ENCODE results near the gene THBS1. TPM values are rescaled to one million over a fixed set of nuclear protein-coding genes. Genes with fewer than 3 reads are reported as not detected.

Gene THBS1
- total RNA-seq, 1 experiment from 2014 or later: 342 TPM

DNA sequence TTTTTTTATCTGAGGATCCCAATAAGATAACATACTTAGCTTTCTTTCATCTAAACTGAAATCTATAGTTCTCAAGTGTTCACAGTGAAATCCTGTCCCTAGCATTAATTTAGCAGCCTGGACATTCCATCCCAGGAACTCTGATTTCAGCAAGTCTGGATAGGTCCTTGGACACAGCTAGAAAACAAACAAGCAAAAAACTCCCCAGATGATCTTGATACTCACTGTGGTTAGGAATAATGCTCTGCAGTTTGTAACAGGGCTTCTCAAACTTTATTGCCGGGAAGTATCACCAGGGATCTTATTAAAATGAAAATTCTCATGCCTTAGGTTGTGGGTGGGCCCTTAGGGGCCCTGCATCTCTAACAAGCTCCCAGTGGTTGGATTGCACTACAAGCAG lies 24.3 kb downstream of the THBS1 start:
- Histone ChIP-seq H3K27me3 (replicated peaks; ENCODE audit: control insufficient read depth, insufficient read depth, low read length) (no peaks in the 10 kb centered on the region), H3K9me3 (no peaks in the 10 kb centered on the region), H3K4me3 (ENCODE audit: low read depth, low read length) (no peak overlapping the region), H3K36me3 (ENCODE audit: control insufficient read depth, insufficient read depth, low read length) (no peaks in the 10 kb centered on the region), H3K4me1 (no peaks in the 10 kb centered on the region)
- intact Hi-C loops (cut with micrococcal nuclease; ENCODE audit: unreplicated experiment): no loop called here
- Mint-ChIP-seq H3K27me3 (ENCODE audit: insufficient read depth, unreplicated experiment) (no peaks in the 10 kb centered on the region), H3K36me3 (ENCODE audit: insufficient read depth, unreplicated experiment) (no peaks in the 10 kb centered on the region), H3K9me3 (ENCODE audit: unreplicated experiment) (no peaks in the 10 kb centered on the region), H3K4me3 (ENCODE audit: unreplicated experiment) (no peak overlapping the region), H3K4me1 (ENCODE audit: low read depth, unreplicated experiment) (no peaks in the 10 kb centered on the region), H3K27ac (ENCODE audit: unreplicated experiment) (no peak overlapping the region)
- POLR2A ChIA-PET: no interaction called here
- BruUV-seq (replicated peaks): no TSS peak
- TF ChIP-seq, protein P1, sequence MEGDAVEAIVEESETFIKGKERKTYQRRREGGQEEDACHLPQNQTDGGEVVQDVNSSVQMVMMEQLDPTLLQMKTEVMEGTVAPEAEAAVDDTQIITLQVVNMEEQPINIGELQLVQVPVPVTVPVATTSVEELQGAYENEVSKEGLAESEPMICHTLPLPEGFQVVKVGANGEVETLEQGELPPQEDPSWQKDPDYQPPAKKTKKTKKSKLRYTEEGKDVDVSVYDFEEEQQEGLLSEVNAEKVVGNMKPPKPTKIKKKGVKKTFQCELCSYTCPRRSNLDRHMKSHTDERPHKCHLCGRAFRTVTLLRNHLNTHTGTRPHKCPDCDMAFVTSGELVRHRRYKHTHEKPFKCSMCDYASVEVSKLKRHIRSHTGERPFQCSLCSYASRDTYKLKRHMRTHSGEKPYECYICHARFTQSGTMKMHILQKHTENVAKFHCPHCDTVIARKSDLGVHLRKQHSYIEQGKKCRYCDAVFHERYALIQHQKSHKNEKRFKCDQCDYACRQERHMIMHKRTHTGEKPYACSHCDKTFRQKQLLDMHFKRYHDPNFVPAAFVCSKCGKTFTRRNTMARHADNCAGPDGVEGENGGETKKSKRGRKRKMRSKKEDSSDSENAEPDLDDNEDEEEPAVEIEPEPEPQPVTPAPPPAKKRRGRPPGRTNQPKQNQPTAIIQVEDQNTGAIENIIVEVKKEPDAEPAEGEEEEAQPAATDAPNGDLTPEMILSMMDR (IDR thresholded peaks at IDR 0.05; ENCODE audit: insufficient read depth in 1 of 2, low read depth in 1 of 2, low read length in 1 of 2, severe bottlenecking in 1 of 2, unreplicated experiment in 1 of 2): no peak
- no peak for DNase-seq
- CTCF ChIA-PET: no interaction called here

DNA sequence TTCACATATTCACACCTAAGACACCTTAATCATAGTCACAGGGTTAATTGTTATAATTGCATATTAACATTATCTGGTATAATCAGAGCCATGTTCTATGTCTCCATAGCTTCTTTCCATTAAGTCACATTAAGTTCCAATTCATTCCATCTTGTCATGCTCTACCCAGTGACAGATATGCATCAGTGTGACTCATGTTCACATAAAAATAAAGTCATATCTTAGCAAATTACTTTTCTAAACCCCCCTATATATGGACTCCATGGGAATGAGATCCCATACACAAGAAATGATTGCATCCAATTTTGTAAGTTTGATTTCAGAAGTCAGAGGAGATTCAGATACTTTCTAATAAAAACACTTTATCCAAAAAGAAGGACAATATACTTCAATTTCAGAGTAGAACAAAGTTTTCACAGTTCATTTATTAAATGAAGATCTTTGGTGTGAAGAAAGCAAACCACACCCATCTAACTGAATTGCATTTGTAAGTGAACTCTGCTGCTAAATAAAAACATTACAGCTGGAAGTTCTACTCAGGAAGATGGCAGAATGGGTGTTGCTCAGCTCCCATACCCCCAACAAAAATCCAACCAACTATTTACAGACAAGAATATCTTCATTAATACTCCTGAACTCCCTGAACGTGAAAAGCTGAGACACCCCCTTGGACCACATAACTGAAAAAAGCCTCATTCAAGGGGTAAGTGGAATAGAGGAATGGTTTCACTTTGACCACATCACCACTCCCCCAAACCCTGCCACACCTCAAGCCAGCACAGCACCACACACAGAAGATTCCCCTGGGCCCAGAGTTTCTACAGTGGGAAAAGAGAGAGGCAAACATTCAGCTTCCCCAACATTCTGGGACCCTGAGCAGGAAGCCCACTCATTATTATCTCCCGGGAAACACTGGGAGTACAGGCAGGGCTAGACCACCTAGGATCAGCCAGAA lies 27.6 kb downstream of the THBS1 start:
- BruUV-seq (replicated peaks): no TSS peak
- no peak for DNase-seq
- Histone ChIP-seq H3K4me1 (no peaks in the 10 kb centered on the region), H3K27me3 (replicated peaks; ENCODE audit: control insufficient read depth, insufficient read depth, low read length) (no peaks in the 10 kb centered on the region), H3K4me3 (ENCODE audit: low read depth, low read length) (no peak overlapping the region), H3K9me3 (no peaks in the 10 kb centered on the region; the same call in 1 of the 2 replicates), H3K36me3 (ENCODE audit: control insufficient read depth, insufficient read depth, low read length) (no peaks in the 10 kb centered on the region)
- H3K27me3 Mint-ChIP-seq (ENCODE audit: insufficient read depth, unreplicated experiment): no peaks in the 10 kb centered on the region
- TF ChIP-seq, protein P1 (IDR thresholded peaks at IDR 0.05; ENCODE audit: insufficient read depth in 1 of 2, low read depth in 1 of 2, low read length in 1 of 2, severe bottlenecking in 1 of 2, unreplicated experiment in 1 of 2): no peak
- POLR2A ChIA-PET: no interaction called here
- no peaks in the 10 kb centered on the region for H3K4me1 Mint-ChIP-seq (ENCODE audit: low read depth, unreplicated experiment)
- CTCF ChIA-PET: no interaction called here
- no peak overlapping the region for H3K27ac Mint-ChIP-seq (ENCODE audit: unreplicated experiment)
- intact Hi-C loops (cut with micrococcal nuclease; ENCODE audit: unreplicated experiment): no loop called here
- H3K36me3 Mint-ChIP-seq (ENCODE audit: insufficient read depth, unreplicated experiment): no peaks in the 10 kb centered on the region
- H3K9me3 Mint-ChIP-seq (ENCODE audit: unreplicated experiment): peaks cover 18% of the 10 kb centered on the region
- H3K4me3 Mint-ChIP-seq (ENCODE audit: unreplicated experiment): no peak overlapping the region

DNA sequence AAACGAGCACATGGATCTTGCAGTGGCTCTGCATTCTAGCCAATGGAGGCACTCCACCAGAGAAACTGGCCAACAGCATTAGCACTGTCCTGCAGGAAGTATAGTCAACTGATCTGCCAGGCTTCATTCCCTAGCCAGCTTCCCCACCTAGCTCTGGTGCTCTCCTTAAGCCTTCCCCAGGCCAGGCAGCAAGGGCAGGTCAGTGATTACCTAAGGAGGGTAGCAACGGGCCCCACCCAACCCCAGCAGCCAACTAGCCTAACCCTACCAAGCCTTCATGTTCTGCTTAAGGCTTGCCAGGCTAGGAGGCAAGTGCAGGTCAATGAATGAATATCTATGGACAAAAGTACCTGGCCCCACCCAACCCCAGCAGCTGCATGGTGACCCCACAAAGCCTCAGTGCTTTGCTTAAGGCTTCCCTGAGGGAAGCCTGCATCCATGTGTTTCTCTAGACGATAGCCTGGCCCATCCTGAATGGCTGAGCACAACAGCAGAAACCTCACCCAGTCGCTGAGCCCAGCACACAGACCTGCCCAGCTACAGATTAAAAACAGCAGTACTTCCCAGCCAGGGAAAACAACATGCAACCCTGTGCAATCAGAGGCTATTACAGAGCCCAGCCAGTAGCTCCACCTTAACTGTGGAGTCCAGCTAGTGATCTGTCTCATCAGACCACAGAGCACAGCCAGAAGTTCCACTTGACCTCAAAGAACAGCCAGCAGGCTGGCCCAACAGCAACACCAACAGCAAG lies 28.5 kb downstream of the THBS1 start:
- H3K36me3 ChIP-seq (ENCODE audit: control insufficient read depth, insufficient read depth, low read length): no peaks in the 10 kb centered on the region
- Mint-ChIP-seq H3K36me3 (ENCODE audit: insufficient read depth, unreplicated experiment) (no peaks in the 10 kb centered on the region), H3K4me3 (ENCODE audit: unreplicated experiment) (no peak overlapping the region), H3K9me3 (ENCODE audit: unreplicated experiment) (peaks cover 26% of the 10 kb centered on the region), H3K27ac (ENCODE audit: unreplicated experiment) (no peak overlapping the region), H3K4me1 (ENCODE audit: low read depth, unreplicated experiment) (no peaks in the 10 kb centered on the region), H3K27me3 (ENCODE audit: insufficient read depth, unreplicated experiment) (no peaks in the 10 kb centered on the region)
- no peaks in the 10 kb centered on the region; the same call in 1 of the 2 replicates for H3K9me3 ChIP-seq
- no TSS peak for BruUV-seq (replicated peaks)
- H3K4me3 ChIP-seq (ENCODE audit: low read depth, low read length): no peak overlapping the region
- no peaks in the 10 kb centered on the region for H3K27me3 ChIP-seq (replicated peaks; ENCODE audit: control insufficient read depth, insufficient read depth, low read length)
- no peak for DNase-seq
- ChIA-PET POLR2A (no interaction called here), CTCF (no interaction called here)
- TF ChIP-seq, protein P1 (IDR thresholded peaks at IDR 0.05; ENCODE audit: insufficient read depth in 1 of 2, low read depth in 1 of 2, low read length in 1 of 2, severe bottlenecking in 1 of 2, unreplicated experiment in 1 of 2): no peak
- intact Hi-C loops (cut with micrococcal nuclease; ENCODE audit: unreplicated experiment): no loop called here
- no peaks in the 10 kb centered on the region for H3K4me1 ChIP-seq

All from Caco-2 (cell line).